Endothelial cell of umbilical vein (primary cell): ENCODE data around the gene RAB11FIP3. TPM values are rescaled to one million over a fixed set of nuclear protein-coding genes. Genes with fewer than 3 reads are reported as not detected.

ENCODE experiments used
- BruUV-seq: library from RNA; stranded (reverse); fragments of 400-500 nt; replicated peaks from 2 replicates; lab custom pipeline; 2021; lab: Mats Ljungman, UMichigan
- CTCF ChIA-PET: fragments of 300-600, 350-600 bp; sonication (Branson Sonifier 250); formaldehyde crosslinking; loops from one replicate; lab custom pipeline; 2021; ENCODE audit warnings: antibody characterized with exemption, inconsistent platforms; lab: Charles Lee
- POLR2A ChIA-PET: fragments of 300-600, 350-600 bp; sonication (Branson Sonifier 250); formaldehyde crosslinking; loops from one replicate; lab custom pipeline; 2021; ENCODE audit warnings: antibody characterized with exemption, inconsistent platforms; lab: Charles Lee
- DNase-seq: peaks from one replicate; pipeline ENCODE4 v3.0.0-alpha.2; 2011; ENCODE audit warnings: low read depth, low spot score
- FAIRE-seq: peaks from 2 replicates; lab custom pipeline; 2011; peaks lifted over from hg19 to GRCh38; lab: Jason Lieb, UNC
- H2AFZ ChIP-seq: 2 replicates; pipeline ENCODE4 v1.6.0; 2012; ENCODE audit warnings: low read depth, low read length, control low read depth, inconsistent platforms
- H3K27ac ChIP-seq: 2 replicates; pipeline ENCODE4 v1.5.1; 2011; ENCODE audit warnings: low read depth, mild to moderate bottlenecking, control low read depth, low read length, moderate library complexity; ENCODE audit not compliant: insufficient read depth
- H3K27me3 ChIP-seq, 2 experiments: 2 replicates each; pipeline versions ENCODE4 v1.6.0 to v1.6.1; 2011; ENCODE audit warnings: low read length in 2 of 2, mixed read lengths in 1 of 2; ENCODE audit not compliant: control insufficient read depth in 2 of 2, insufficient read depth in 2 of 2
- H3K36me3 ChIP-seq, 2 experiments: 2 replicates in 1 of 2; 3 replicates in 1 of 2; pipeline ENCODE4 v1.5.1; 2011; ENCODE audit warnings: low read length in 2 of 2, mild to moderate bottlenecking in 1 of 2, moderate library complexity in 1 of 2; ENCODE audit not compliant: control insufficient read depth in 2 of 2, insufficient read depth in 2 of 2; ENCODE audit errors: extremely low read depth in 1 of 2
- H3K4me1 ChIP-seq: 3 replicates; pipeline ENCODE4 v1.5.1; 2011; ENCODE audit warnings: mild to moderate bottlenecking, low read length; ENCODE audit not compliant: control insufficient read depth, insufficient read depth; ENCODE audit errors: extremely low read depth
- H3K4me2 ChIP-seq: 2 replicates; pipeline ENCODE4 v1.6.1; 2011; ENCODE audit warnings: low read length, control low read depth, mixed read lengths; ENCODE audit not compliant: insufficient read depth
- H3K4me3 ChIP-seq, 3 experiments: fragments of 200-600 bp in 1 of 3; sonication (generic), shearing (Covaris generic) in 1 of 3; replicated peaks in 1 of 3; 2 replicates each; pipeline ENCODE4 v1.5.1; 2011 to 2016; ENCODE audit warnings: control low read depth in 3 of 3, low read length in 3 of 3, mild to moderate bottlenecking in 2 of 3, inconsistent platforms in 1 of 3, low read depth in 1 of 3, moderate library complexity in 1 of 3; ENCODE audit not compliant: insufficient read depth in 1 of 3
- H3K79me2 ChIP-seq: 2 replicates; pipeline ENCODE4 v1.6.0; 2012; ENCODE audit warnings: low read length, inconsistent platforms; ENCODE audit not compliant: control insufficient read depth, insufficient read depth
- H3K9ac ChIP-seq: replicated peaks from 2 replicates; pipeline ENCODE3; 2011; ENCODE audit warnings: low read length, control low read depth; ENCODE audit not compliant: insufficient read depth; ENCODE audit errors: extremely low read depth
- H3K9me1 ChIP-seq: replicated peaks from 3 replicates; pipeline ENCODE4 v1.6.0; 2011; ENCODE audit warnings: mild to moderate bottlenecking, low read length; ENCODE audit not compliant: control insufficient read depth, insufficient read depth; ENCODE audit errors: extremely low read depth
- H3K9me3 ChIP-seq: replicated peaks from 2 replicates; pipeline ENCODE4 v1.5.1; 2012; ENCODE audit warnings: low read length, inconsistent platforms; ENCODE audit not compliant: control insufficient read depth, insufficient read depth
- H4K20me1 ChIP-seq: replicated peaks from 2 replicates; pipeline ENCODE3; 2011; ENCODE audit warnings: mild to moderate bottlenecking, low read length; ENCODE audit not compliant: control insufficient read depth, insufficient read depth; ENCODE audit errors: extremely low read depth
- CTCF ChIP-seq, 2 donors: IDR thresholded peaks; 1 replicate in 1 of 2; 2 replicates in 1 of 2; pipeline ENCODE4 v1.5.1; 2011; ENCODE audit warnings: low read length in 2 of 2, mild to moderate bottlenecking in 2 of 2, moderate library complexity in 2 of 2, control low read depth in 1 of 2, inconsistent platforms in 1 of 2, low read depth in 1 of 2; ENCODE audit not compliant: insufficient read depth in 1 of 2; ENCODE audit errors: extremely low read depth in 1 of 2
- EZH2 ChIP-seq: IDR thresholded peaks from 2 replicates; pipeline ENCODE4 v1.6.1; 2012; ENCODE audit warnings: borderline replicate concordance, low read depth, mild to moderate bottlenecking, moderate library complexity, low read length, inconsistent platforms; ENCODE audit not compliant: severe bottlenecking
- JUN ChIP-seq: IDR thresholded peaks from 2 replicates; pipeline ENCODE4 v1.6.1; 2011; ENCODE audit warnings: borderline replicate concordance, low read depth; ENCODE audit not compliant: insufficient read length, insufficient read depth
- MAX ChIP-seq: IDR thresholded peaks from 2 replicates; pipeline ENCODE4 v1.6.1; 2011; ENCODE audit not compliant: insufficient read depth, insufficient read length
- POLR2A ChIP-seq: IDR thresholded peaks from 2 replicates; pipeline ENCODE4 v1.6.1; 2012; ENCODE audit warnings: low read depth, mild to moderate bottlenecking, control low read depth, low read length
- POLR2AphosphoS5 ChIP-seq: IDR thresholded peaks from 2 replicates; pipeline ENCODE4 v1.6.1; 2012; ENCODE audit warnings: low read depth, mild to moderate bottlenecking, control low read depth, low read length, moderate library complexity; ENCODE audit not compliant: insufficient read depth
- dilution Hi-C: fragments of 300-500 bp; cut with MboI; formaldehyde crosslinking; loops from one replicate; pipeline ENCODE4 v1.15.0; 2019; ENCODE audit warnings: low sequenced_read_pairs; ENCODE audit not compliant: extremely low pct_ligation_motif_present
- intact Hi-C: fragments of 100-400 bp; cut with micrococcal nuclease; formaldehyde crosslinking; loops from one replicate; pipeline ENCODE4 v1.10.0; 2022
- polyA plus RNA-seq, 4 experiments: library from polyadenylated mRNA; depleted of rRNA in 3 of 4; stranded (reverse) in 3 of 4; unstranded in 1 of 4; fragments of >200 nt; gene quantifications; 2 replicates each; pipeline versions ENCODE4 v1.2.1 to v1.2.3, GENCODE V29; 2011 to 2012; ENCODE audit warnings: missing spikeins in 1 of 4
- total RNA-seq: library from RNA; stranded (reverse); gene quantifications from 2 replicates; pipeline ENCODE4 v1.2.3, GENCODE V29; 2021

The RAB11FIP3 gene
- total and polyA plus RNA-seq, 2 donors (not counting 3 experiments of a cell fraction or from before 2014, with no cell fraction given), result 20.5 to 75.9 TPM

- Histone ChIP-seq H3K4me2 (peak overlapping the region; percentile 28), H4K20me1 (no peaks in the 10 kb centered on the region), H2AFZ (no peak overlapping the region), H3K27me3 (no peaks in the 10 kb centered on the region), H3K9ac (peak overlapping the region; percentile 83), H3K9me1 (no peaks in the 10 kb centered on the region), H3K9me3 (no peaks in the 10 kb centered on the region), H3K4me3 (no peak overlapping the region), H3K4me1 (peaks cover 20% of the 10 kb centered on the region), H3K79me2 (peaks cover 20% of the 10 kb centered on the region), H3K36me3 (no peaks in the 10 kb centered on the region), H3K27ac (peak overlapping the region; percentile 97)
- ChIA-PET CTCF (interaction anchor here (0.8 to 2.2 kb wide), 4 partner anchors 9 to 67 kb away, joined by 3 to 7 read pairs (median 4); partner anchors contain the start of gene RAB11FIP3), POLR2A (interaction anchor here (0.6 kb wide), 1 partner anchor 408 kb away, joined by 7 read pairs; no protein-coding TSS in a partner anchor)
- TSS peak; percentile 92 for BruUV-seq
- dilution Hi-C loops (no loop called here), intact Hi-C loops (loop anchor here (1.0 kb wide), 2 partner anchors 19 to 34 kb away; no protein-coding TSS in a partner anchor)
- peak; percentile 36 for TF ChIP-seq POLR2A
- peak in 1 of 2 donors; percentile 16 for TF ChIP-seq CTCF (IDR thresholded peaks at IDR 0.05; ENCODE audit: extremely low read depth in 1 of 2, insufficient read depth in 1 of 2, low read depth in 1 of 2, low read length in 2 of 2)
- TF ChIP-seq EZH2, result no peak
- TF ChIP-seq POLR2AphosphoS5, result peak; percentile 57
- TF ChIP-seq MAX, result peak; percentile 93
- TF ChIP-seq JUN, result peak; percentile 54
- FAIRE-seq (peak; percentile 93), DNase-seq (peak; percentile 77)
Observed at GRCh38 chr16:457732-458400, 32.4 kb downstream of the RAB11FIP3 start.
